ENCODE results near the gene DEF6.
"Not testable (repeated sequence)": the region's sequence is repeated elsewhere in the genome, so short reads cannot be mapped to it uniquely, and the experiment has no call there.

Gene DEF6

GRCh38 chr6:35280903-35281302 lies 16.7 kb upstream of the DEF6 start:
- no peak for DNase-seq

DNA sequence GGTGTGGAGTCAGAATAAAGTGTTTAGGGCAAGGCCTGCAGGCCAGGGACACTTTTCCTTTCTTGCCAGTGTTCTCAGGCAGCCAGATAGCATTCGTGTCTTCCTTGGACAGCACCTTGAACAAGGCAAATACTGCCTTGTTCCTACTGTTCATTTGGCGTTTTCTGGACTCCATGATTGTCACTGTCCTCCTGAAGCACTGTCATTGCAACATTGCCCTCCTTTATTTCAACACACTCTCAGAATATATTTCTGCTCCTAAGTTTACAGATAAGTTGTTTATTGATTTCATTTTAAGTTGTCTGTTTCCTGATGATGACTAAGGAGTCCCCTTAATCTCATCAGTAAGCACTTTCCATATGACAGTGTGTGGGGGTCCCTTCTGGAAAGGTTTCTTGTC lies 15.1 kb upstream of the DEF6 start:
- DNase-seq, result no peak

DNA sequence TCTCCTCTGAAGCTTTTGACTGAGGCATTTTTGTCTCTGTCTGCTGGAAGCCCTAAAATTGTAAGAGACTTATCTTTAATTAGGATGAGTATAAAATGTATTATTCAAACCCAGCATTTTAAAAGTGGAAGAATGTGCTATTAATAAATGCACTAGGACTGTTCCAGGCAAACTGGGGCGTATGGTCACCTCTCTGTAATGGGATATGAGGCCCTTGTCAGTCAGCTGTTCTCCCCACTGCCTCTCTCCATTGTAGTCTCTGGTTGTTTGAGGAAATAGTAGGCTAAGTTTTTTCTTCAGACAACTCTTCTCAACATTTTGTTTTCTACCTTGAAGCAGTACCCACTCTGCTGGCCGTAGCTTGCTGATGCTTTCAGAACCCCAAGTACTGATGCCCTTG lies 14.3 kb upstream of the DEF6 start:
- no peak for DNase-seq

GRCh38 chr6:35287671-35288396 lies 9.8 kb upstream of the DEF6 start:
- DNase-seq, result no peak

GRCh38 chr6:35288834-35289233 lies 8.8 kb upstream of the DEF6 start:
- no peak for DNase-seq

DNA sequence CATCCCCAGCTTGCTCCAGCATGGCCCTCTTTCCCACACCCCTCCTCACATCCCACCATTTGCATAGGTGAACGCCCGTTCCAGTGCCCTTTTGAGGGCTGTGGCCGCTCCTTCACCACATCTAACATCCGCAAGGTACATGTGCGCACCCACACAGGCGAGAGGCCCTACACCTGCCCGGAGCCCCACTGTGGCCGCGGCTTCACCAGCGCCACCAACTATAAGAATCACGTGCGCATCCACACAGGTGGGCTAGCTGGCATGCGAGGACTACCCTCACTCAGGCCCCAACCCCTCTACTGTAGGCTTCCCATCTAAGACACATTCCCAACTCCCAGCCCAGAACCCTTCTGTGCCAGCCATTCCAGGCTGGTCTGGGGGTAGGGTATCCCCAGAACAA lies 6.1 kb upstream of the DEF6 start:
- DNase-seq, result no peak

- no peak for DNase-seq
Observed at GRCh38 chr6:35292494-35292893, 5.1 kb upstream of the DEF6 start.

GRCh38 chr6:35293681-35294080 lies 3.9 kb upstream of the DEF6 start:
- no peak for DNase-seq

DNA sequence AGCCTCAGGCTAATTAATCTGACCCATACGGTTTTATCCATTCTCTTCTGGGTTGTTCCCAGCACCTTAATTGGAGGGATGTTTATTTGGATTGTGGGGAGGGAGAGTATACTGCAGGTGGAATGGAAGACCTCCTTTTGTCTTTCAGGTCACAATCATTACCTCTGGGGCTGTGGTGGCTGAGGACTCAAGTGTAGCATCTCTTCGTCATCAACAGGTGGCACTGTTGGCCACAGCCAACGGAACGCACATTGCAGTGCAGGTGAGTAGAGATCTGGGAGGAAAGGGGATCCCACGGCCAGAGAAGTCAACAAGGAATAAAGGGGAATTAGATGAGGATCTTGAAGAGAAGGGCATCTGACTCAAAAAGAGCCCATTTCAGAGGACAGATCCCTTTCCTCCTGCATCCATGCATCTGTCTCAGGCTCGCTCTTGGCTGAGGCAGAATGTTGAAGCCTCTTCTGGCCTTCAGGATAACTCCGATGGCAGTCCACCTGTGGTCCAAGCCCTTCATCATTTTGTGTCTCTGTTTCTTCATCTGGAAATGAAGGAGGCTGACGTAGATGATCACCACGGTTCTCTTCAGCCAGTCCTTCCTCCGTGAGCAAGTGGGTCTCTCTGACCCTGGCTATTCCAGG lies 3.2 kb upstream of the DEF6 start:
- DNase-seq, result peak in 1 of 2 experiments; percentile 44

DNA sequence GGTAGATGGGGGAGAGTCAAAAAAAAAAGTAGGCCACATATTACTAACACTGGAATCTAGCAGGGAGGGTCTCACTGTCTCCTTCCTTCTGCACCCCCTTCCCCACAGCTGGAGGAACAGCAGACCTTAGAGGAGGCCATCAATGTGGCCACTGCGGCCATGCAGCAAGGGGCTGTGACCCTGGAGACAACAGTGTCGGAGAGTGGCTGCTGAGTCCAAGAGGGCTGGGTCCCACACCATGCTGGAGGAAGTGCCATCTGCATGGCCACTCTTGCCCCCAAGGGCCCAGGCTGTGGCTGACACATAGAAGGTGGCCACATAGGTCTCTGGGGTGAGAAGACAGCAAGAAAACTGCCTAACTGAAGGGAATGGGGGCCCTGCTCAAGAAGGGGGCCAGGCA lies 2.6 kb upstream of the DEF6 start:
- DNase-seq, result no peak

DNA sequence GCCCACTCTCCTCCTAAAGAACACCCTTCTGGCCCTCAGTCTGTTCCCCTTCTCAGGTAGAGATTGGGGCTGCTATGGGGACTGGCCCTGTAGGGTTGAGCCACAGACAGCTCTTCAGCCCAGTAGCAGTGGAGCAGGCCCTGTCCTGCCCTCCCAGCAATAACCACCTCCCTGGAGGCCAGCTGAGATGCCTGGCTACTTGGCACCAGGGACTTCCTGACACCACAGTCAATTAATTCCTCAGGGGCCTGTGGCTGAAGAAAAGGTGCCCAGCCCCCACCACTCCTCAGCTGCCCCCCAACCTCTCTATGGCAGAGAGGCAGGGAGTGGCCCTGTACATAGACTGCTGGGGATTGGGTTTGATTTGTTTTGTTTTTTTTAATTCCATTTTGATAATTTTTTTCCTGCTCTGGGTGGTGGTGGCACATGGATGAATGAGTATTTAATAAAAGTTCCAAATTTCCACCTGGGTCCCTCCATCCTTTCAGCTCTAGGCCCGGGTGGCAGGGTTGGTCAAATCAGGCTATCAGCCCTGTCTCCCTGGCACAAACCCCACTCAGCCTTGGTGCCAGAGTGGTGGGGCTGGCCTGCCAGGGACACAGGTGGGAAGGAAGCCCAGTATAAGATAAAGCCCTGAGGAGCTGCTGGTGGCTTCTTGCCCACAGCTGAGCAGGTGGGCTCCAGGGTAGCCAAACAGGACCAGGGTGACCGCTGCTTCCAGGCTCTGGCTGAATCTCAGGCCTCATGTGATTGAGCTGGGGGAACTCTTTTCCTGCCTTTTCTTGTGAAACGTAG lies 1.9 kb upstream of the DEF6 start:
- no peak for DNase-seq

- peak in 1 of 2 experiments; percentile 13 for DNase-seq
Observed at GRCh38 chr6:35296931-35297600, 552 bp upstream of the DEF6 start.

DNA sequence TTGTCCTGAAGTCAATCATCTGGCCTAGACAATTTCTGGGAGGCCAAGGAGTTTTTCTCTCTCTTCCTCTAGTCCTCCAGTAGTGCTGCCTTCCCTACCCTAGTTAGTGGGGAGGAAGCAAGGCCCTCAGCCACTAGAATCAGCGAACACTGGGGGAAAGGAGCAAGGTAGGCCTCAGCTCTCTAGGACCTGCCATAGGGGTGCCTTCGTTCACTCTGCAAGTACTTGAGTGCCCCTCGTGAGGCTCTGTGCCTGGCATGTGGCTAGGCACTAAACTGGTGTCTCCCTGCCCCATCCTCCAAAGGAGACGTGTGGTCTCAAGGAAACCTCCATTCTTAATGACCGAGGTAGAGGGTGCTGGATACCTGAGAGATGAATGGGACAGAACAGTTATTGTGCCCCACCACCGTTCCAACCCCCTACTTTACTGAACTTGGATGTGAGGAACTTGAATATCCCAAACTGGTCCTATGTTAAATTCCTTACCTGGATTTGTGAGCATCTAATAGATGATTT lies 1.1 kb downstream of the DEF6 start:
- DNase-seq, result no peak

DNA sequence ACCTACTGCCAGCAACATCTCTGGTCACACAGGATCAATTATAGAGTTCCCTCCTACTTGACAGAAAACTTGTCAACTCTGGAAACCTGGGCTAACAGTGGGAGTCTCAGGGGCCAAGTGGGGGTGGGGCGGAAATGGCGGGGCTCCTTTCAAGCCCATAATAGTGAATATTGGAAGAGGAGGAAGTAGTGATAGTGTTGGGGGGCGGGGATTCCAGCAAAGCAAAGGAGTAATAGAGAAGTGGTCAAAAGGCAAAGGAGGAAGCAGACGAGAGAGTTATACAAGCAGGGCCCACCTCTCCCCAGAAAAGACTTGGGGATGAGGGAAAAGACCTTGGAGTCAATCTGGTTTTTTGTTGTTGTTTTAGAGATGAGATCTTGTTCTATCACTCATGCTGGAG lies 2.1 kb downstream of the DEF6 start:
- DNase-seq, result no peak

GRCh38 chr6:35300848-35301247 lies 3.2 kb downstream of the DEF6 start:
- no peak for DNase-seq

DNA sequence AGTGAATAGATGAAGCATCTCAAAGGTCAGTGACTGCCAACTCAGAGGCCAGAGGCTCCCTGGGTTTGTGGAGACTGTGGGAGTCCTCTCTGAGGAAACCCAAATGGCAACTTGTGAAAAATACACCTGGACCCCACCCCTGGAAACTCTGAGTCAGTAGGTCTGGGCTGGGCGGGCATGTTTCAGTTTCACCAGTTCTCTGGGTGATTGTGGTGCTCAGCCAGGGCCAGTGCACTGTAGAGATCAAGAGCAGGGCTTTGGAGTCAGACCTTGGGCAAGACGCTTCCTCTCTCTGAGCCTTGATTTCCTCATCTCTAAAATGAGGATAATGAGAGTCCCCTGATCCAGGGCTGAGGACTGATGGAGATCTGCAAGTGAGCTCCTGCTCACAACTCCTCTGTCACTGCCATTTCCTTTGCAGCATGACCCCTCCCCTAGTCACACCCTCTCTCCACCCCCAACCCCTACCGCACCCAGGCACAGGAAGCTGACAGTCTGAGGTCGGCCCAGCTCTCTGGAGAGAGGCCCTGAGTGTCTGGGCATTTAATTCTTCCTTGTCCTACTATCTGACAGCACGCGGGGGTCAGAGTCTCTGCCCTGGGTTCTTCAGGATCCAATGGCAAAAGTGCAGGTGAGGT lies 5.1 kb downstream of the DEF6 start:
- DNase-seq, result no peak

GRCh38 chr6:35304299-35304698 lies 6.7 kb downstream of the DEF6 start:
- no peak for DNase-seq

GRCh38 chr6:35305117-35305516 lies 7.5 kb downstream of the DEF6 start:
- DNase-seq, result peak; percentile 3 to 10

GRCh38 chr6:35307138-35307537 lies 9.5 kb downstream of the DEF6 start:
- DNase-seq, result not testable (repeated sequence)

DNA sequence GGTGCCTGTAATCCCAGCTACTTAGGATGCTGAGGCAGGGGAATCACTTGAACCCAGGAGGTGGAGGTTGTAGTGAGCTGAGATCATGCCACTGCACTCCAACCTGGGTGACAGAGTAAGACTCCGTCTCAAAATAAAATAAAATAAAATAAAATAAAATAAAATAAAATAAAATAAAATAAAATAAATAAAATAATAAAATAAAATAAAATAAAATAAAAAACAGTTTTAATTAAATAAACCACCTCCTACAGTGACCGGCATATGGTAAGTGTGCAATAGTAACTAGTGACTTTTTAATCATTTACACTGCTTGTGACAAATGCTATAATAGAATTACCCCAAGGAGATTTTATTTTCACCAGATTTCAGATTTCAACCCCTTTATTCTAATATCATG lies 10.9 kb downstream of the DEF6 start:
- DNase-seq, result not testable (repeated sequence)

DNA sequence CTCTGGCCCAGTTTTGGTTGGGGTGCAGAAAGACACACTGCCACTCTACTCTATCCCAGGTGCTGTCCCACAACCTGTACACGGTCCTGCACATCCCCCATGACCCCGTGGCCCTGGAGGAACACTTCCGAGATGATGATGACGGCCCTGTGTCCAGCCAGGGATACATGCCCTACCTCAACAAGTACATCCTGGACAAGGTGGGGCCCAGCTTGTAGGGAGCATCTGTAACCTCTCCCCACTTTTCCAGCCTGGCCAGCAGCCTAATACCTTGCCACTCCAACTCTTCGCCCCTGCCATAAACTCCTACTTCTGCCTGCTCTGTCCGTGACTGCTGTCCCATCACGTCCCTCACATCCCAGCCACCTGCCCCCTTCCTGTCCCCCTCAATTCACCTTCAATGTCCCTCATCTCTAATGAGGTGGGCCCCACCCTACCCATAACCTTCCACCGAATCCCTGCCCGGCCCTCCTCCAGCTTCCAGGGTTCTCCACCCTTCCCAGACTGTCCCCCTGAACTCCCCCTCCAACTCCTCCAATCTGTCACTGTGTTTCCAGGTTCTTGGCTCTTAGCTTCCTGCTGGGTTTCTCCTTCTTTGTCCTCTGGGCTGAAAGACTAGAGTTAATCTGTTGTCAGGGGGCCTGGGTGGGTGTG lies 12.1 kb downstream of the DEF6 start:
- no peak for DNase-seq

DNA sequence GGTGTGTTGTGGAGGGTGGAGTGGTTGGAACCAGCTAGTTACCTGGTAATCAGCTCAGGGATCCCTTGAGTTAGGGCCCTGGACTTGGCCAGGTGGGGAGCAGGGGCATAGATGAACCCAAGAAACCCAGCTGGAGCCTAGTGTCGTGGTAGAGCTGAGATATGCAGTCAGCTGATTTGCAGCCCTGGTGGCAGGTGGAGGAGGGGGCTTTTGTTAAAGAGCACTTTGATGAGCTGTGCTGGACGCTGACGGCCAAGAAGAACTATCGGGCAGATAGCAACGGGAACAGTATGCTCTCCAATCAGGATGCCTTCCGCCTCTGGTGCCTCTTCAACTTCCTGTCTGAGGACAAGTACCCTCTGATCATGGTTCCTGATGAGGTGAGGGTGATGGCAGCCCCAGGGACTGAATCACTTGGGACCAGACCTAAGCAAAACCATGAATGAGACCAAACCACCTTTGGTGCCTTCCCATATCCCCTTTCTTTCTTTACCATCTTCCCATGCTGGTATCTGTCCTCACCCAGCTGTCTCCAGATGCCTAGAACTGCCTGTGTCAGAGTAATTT lies 12.7 kb downstream of the DEF6 start:
- no peak for DNase-seq
